Gastrocnemius medialis (tissue), 4 donors: ENCODE results near the gene TMEM129.

Source experiments
- POLR2A ChIP-seq, 2 donors: fragments of 450-650 bp; IDR thresholded peaks; one replicate each; pipeline ENCODE4 v1.6.1; 2017; ENCODE audit warnings: antibody characterized with exemption in 2 of 2, mild to moderate bottlenecking in 2 of 2, moderate library complexity in 2 of 2
- TF ChIP-seq, protein P1 (sequence below), 5 experiments: fragments of 450-650 bp in 3 of 5; fragments of 200-600 bp in 2 of 5; sonication (generic) in 2 of 5; IDR thresholded peaks in 4 of 5; conservative IDR thresholded peaks in 1 of 5; 1 replicate in 4 of 5; 2 replicates in 1 of 5; pipeline ENCODE4 v1.5.1; 2016 to 2019; ENCODE audit warnings: antibody characterized with exemption in 5 of 5, mild to moderate bottlenecking in 3 of 5, moderate library complexity in 3 of 5

DNA sequence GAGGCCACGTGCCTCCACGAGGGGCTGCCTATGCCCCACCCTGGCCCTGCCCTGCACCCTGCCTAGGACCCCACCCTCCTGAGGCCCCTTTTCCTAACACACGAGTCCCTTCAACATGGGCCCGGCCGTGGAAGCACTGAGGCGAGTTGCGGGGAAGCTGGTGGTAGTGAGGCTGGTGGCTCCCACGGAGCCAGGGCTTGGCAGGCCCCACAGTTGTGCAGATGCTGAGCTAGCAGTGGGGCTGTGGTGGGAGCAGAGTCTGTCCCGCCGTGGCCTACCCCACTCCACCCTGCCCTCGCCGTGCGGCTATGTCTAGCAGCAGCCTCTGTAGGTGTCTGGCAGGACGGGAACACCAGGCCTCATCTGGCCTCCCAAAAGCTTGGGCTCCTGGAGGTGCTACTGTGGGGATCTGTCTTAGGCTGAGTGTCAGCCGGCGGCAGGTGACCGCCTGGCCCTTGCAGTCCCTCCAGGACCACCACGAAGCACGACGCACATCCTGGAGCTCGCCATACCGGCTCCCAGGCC is 19.0 kb upstream of the TMEM129 start:
- TF ChIP-seq, protein P1, sequence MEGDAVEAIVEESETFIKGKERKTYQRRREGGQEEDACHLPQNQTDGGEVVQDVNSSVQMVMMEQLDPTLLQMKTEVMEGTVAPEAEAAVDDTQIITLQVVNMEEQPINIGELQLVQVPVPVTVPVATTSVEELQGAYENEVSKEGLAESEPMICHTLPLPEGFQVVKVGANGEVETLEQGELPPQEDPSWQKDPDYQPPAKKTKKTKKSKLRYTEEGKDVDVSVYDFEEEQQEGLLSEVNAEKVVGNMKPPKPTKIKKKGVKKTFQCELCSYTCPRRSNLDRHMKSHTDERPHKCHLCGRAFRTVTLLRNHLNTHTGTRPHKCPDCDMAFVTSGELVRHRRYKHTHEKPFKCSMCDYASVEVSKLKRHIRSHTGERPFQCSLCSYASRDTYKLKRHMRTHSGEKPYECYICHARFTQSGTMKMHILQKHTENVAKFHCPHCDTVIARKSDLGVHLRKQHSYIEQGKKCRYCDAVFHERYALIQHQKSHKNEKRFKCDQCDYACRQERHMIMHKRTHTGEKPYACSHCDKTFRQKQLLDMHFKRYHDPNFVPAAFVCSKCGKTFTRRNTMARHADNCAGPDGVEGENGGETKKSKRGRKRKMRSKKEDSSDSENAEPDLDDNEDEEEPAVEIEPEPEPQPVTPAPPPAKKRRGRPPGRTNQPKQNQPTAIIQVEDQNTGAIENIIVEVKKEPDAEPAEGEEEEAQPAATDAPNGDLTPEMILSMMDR (IDR thresholded peaks at IDR 0.05 in 4 of 5, conservative IDR thresholded peaks at IDR 0.05 in 1 of 5) = no peak
- no peak for TF ChIP-seq POLR2A (IDR thresholded peaks at IDR 0.05)
